Mucosa of rectum (tissue), 2 donors: ENCODE measurements around the gene PLOD2.

Experiments
- H3K27ac ChIP-seq, 2 donors: one replicate each; pipeline ENCODE4 v1.7.0; 2013; ENCODE audit warnings: inconsistent platforms in 2 of 2, low read depth in 2 of 2, low read length in 2 of 2
- H3K27me3 ChIP-seq, 2 donors: one replicate each; pipeline ENCODE4 v1.7.0; 2013; ENCODE audit warnings: low read length in 2 of 2; ENCODE audit not compliant: control insufficient read depth in 2 of 2, insufficient read depth in 2 of 2
- H3K36me3 ChIP-seq, 2 donors: one replicate each; pipeline ENCODE4 v1.7.0; 2013; ENCODE audit warnings: low read length in 2 of 2; ENCODE audit not compliant: control insufficient read depth in 2 of 2, insufficient read depth in 2 of 2
- H3K4me1 ChIP-seq, 2 donors: one replicate each; pipeline ENCODE4 v1.7.0; 2013; ENCODE audit warnings: low read length in 2 of 2, mild to moderate bottlenecking in 1 of 2; ENCODE audit not compliant: control insufficient read depth in 2 of 2, insufficient read depth in 2 of 2
- H3K4me3 ChIP-seq, 2 donors: one replicate each; pipeline ENCODE4 v1.7.0; 2013; ENCODE audit warnings: low read length in 2 of 2
- H3K9ac ChIP-seq, 2 donors: one replicate each; pipeline ENCODE4 v1.7.0; 2013; ENCODE audit warnings: low read length in 2 of 2, low read depth in 1 of 2, mild to moderate bottlenecking in 1 of 2
- H3K9me3 ChIP-seq, 2 donors: one replicate each; pipeline ENCODE4 v1.7.0; 2013; ENCODE audit warnings: low read length in 2 of 2; ENCODE audit not compliant: control insufficient read depth in 2 of 2
- donor health status: healthy.
- donor health status: Normal muscosa, but diverticular disease.

PLOD2 gene

DNA sequence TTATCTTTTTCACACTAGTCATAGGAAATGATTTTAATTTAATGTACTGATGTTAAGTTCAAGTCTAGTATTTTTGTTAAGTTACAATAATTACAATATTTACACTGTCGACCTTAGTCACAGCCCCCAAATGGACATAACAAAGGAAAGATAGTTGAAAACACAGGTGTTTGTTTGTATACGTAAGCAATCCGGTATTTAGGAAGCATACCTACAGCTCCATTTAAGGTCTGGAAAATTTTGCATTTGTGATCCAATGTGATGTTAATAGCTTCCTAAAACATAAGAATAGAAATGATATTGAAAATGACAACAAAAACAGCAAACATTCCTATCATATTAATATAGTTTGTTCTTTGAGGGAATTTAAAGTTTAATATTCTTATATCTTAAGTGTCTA is 56.9 kb downstream of the PLOD2 start:
- no peaks in the 10 kb centered on the region for H3K9me3 ChIP-seq
- H3K9ac ChIP-seq = no peak overlapping the region
- H3K27ac ChIP-seq = no peak overlapping the region
- no peak overlapping the region for H3K4me3 ChIP-seq
- no peaks in the 10 kb centered on the region for H3K4me1 ChIP-seq
- H3K36me3 ChIP-seq = peaks cover 4 to 5% of the 10 kb centered on the region in 2 donors
- no peaks in the 10 kb centered on the region for H3K27me3 ChIP-seq

DNA sequence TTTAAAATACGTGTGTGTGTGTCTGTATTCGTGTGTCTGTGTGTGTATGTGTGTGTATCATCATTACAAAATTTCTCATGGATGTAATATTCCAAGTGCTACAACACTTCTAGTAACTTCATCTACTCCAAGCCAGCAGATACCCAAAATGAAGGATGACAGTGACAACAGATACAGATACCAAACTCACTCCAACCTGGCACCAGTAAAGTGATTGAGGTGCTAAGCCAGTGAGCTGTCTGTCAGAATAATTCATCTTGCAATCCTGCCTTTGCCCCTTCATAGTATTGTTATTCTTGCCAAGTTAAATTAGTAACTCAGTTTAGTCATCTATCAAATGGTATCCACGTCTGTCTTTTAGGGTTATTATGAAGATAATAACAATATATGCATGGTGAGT is 58.1 kb downstream of the PLOD2 start:
- Histone ChIP-seq H3K4me3 (no peak overlapping the region), H3K4me1 (no peaks in the 10 kb centered on the region), H3K9ac (no peak overlapping the region), H3K9me3 (no peaks in the 10 kb centered on the region), H3K36me3 (peaks cover 4 to 6% of the 10 kb centered on the region in 2 donors), H3K27me3 (no peaks in the 10 kb centered on the region), H3K27ac (no peak overlapping the region)

DNA sequence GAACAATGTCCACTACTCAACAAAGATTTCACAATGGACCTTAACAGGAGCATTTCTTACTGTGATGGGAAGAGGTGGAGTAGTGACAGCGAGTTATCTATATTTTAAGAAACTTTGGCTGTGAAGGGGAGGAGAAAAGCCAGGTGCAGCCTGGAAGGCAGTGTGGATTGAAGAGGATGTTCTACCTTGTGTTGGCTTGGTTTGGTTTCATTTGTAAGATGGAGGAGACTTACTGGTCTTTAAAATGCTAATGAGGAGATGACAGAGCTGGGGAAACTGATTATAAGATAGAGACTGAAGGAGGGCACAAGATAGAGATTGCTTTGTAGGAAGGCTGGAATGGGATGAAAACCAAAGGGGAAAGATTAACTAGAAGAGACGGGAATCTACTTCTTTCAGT is 59.4 kb downstream of the PLOD2 start:
- Histone ChIP-seq H3K9me3 (no peaks in the 10 kb centered on the region), H3K36me3 (peaks cover 4 to 8% of the 10 kb centered on the region in 2 donors), H3K27me3 (no peaks in the 10 kb centered on the region), H3K4me1 (no peaks in the 10 kb centered on the region), H3K27ac (no peak overlapping the region), H3K9ac (no peak overlapping the region), H3K4me3 (no peak overlapping the region)

DNA sequence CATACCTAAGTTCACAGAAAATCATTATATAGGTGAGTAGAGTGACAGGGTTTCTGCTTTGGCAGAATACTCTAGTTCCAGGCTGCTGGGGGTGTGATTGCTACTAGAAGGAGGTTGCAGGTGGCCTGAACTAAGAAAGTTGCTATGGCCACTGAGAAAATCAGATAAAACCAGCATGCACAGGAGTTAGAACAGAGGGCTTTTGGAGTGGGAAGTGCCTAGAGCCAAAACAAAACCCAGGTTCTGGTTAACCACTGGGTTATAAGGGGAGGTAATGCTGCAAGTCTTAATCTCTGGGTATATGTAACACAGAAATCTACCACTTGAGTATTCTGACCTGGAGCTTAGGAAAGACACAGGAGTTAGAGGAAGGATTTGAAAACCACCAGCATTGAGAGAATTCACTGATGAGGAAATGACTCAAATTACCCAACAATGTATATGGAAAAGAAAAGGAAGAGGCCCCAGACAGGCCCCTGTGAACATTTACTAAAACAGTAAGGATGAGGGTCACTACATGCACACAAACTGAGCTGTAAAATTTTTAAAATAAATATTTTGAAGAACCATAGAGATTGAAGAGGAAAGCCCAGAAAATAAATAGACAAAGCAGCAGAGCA is 60.0 kb downstream of the PLOD2 start:
- Histone ChIP-seq H3K9ac (no peak overlapping the region), H3K4me3 (no peak overlapping the region), H3K27me3 (no peaks in the 10 kb centered on the region), H3K27ac (no peak overlapping the region), H3K4me1 (no peaks in the 10 kb centered on the region), H3K9me3 (no peaks in the 10 kb centered on the region), H3K36me3 (peaks cover 4 to 8% of the 10 kb centered on the region in 2 donors)

DNA sequence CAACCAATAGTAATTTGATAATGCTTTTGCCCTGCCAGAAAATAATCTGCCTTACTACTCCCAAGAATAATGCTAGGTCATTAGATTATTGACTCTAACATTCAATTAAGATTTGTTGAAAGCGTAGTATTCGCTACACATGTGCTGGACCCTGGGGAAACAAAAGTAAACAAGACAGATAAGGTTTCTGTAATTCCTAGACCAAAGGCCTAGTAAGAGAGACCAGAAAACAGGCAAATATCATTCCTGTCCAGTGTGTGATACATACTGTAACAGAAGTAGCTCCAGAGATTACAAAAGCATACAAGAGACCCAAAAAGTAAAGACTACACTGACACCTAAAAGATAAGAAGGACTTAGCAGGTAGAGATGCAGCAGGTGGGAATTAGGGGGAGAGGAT is 60.8 kb downstream of the PLOD2 start:
- Histone ChIP-seq H3K27ac (no peak overlapping the region), H3K4me1 (no peaks in the 10 kb centered on the region), H3K9ac (no peak overlapping the region), H3K36me3 (peaks cover 4 to 8% of the 10 kb centered on the region in 2 donors), H3K9me3 (no peaks in the 10 kb centered on the region), H3K27me3 (no peaks in the 10 kb centered on the region), H3K4me3 (no peak overlapping the region)

DNA sequence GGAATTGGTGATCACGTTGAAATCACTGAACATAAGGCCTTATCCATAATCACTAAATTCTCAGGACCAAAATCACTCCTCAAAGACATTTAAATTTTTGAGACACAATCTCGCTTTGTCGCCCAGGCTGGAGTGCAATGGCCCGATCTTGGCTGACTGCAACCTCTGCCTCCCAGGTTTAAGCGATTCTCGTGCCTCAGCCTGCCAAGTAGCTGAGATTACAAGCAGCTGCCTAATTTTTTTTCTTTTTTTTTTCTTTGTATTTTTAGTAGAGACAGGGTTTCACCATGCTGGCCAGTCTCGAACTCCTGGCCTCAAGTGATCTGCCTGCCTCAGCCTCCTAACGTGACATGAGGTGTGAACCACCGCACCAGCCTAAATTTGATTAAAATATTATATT is 61.7 kb downstream of the PLOD2 start:
- H3K36me3 ChIP-seq = peaks cover 4 to 8% of the 10 kb centered on the region in 2 donors
- no peaks in the 10 kb centered on the region for H3K9me3 ChIP-seq
- no peaks in the 10 kb centered on the region for H3K27me3 ChIP-seq
- no peaks in the 10 kb centered on the region for H3K4me1 ChIP-seq
- no peak overlapping the region for H3K9ac ChIP-seq
- H3K27ac ChIP-seq = no peak overlapping the region
- no peak overlapping the region for H3K4me3 ChIP-seq

DNA sequence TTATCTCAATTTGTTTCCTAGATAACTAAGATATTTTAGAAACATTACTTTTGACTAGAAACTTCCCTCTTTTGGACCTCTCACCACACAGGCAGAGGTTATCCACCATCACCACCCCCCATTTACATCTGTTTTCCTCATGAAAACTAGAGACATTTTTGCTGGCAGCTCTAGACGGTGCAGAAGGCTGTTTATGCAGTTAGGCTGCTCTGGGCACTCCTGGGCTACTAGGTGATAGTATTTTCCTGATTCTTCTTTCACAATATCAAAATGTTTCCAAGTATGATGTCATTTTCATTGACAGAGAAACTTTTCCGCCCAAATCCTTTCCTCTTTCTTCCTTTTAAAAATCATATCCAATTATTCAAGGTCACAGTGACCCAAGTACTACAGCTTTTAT is 67.1 kb downstream of the PLOD2 start:
- H3K36me3 ChIP-seq = peaks cover 0 to 3% of the 10 kb centered on the region in 2 donors
- H3K9ac ChIP-seq = no peak overlapping the region
- H3K27me3 ChIP-seq = no peaks in the 10 kb centered on the region
- no peaks in the 10 kb centered on the region for H3K9me3 ChIP-seq
- H3K27ac ChIP-seq = no peak overlapping the region
- no peak overlapping the region for H3K4me3 ChIP-seq
- no peaks in the 10 kb centered on the region for H3K4me1 ChIP-seq

DNA sequence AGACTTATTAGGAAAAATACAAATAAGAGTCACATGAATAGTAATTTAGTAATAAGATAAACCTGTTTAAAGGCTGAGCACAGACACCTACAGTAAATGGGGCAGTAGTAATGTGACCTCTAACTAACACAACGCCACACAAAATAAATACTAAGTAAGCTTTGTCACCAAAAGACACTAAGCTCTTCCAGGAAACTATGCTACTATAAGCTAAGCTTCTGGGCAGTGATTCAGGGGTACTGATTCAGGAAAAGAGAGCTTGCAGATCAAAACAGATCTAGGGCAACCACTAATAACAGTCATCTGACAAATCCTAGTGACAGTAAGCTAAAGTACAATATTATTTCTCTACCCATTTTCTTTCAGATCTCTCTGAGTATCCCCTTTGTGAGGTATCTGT is 68.8 kb downstream of the PLOD2 start:
- H3K27ac ChIP-seq = no peak overlapping the region

DNA sequence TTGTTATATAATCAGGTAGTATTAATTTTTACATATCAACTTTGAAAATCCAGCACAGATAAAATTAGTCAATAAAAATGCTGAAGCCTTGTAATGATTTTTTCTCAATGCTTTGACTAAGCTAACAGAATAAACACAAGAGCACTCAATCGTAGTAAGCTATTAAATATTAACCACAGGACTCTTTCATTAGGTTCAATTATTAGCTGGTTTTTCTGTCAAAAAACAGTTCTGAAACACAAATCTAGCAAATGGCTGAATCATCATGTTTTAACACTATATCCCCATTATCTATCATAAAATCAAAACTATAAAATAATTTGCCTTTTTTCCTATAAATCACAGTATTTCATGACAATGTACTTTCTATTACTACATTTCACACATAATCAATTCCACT is 69.6 kb downstream of the PLOD2 start:
- Histone ChIP-seq H3K4me3 (no peak overlapping the region), H3K9ac (no peak overlapping the region), H3K27me3 (no peaks in the 10 kb centered on the region), H3K4me1 (no peaks in the 10 kb centered on the region), H3K27ac (no peak overlapping the region), H3K36me3 (no peaks in the 10 kb centered on the region), H3K9me3 (no peaks in the 10 kb centered on the region)

More for the DNA sequence above, 68.8 kb downstream of the PLOD2 start:
- Histone ChIP-seq H3K4me1 (no peaks in the 10 kb centered on the region), H3K36me3 (no peaks in the 10 kb centered on the region), H3K27me3 (no peaks in the 10 kb centered on the region), H3K9ac (no peak overlapping the region), H3K4me3 (no peak overlapping the region), H3K9me3 (no peaks in the 10 kb centered on the region)

DNA sequence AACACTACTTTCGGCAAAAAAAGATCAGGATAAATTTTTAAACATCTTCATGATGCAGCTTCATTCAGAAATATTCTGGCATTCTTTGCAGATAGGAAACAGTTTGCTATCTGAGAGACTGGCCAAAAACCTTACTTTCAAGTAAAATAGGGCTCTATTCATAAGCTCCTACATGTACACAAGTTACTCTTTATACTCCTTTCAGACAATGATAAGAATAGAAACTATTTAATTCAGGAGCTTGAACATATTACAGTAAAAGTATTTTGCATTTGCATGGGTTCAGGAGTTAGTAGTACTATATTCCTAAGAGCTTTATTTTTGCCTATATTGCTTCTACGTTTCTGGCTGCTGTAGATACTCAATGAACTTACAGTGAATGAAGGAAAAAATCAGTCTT is 70.5 kb downstream of the PLOD2 start:
- Histone ChIP-seq H3K9ac (no peak overlapping the region), H3K9me3 (no peaks in the 10 kb centered on the region), H3K27ac (no peak overlapping the region), H3K27me3 (no peaks in the 10 kb centered on the region), H3K4me1 (no peaks in the 10 kb centered on the region), H3K36me3 (no peaks in the 10 kb centered on the region), H3K4me3 (no peak overlapping the region)

DNA sequence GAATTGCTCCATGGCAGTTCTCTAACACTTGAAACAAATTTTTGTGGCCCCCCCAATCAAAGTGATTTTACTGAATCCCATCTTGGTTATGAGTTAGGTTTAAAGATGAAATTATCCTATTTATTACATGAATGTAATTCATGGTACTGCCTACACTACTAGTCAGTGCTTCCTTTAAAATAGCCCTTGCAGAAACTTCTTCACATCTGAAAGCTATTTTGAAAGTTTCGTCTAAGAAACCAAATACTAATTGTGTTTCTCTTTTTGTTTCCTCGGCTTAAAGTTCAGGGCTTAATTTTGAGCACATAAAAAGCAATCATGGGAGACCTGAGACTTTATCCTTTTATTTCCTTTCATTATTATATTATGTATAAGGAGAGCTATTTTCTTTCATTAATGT is 72.1 kb downstream of the PLOD2 start:
- Histone ChIP-seq H3K4me3 (no peak overlapping the region), H3K4me1 (no peaks in the 10 kb centered on the region), H3K27ac (no peak overlapping the region), H3K9me3 (no peaks in the 10 kb centered on the region), H3K36me3 (no peaks in the 10 kb centered on the region), H3K9ac (no peak overlapping the region), H3K27me3 (no peaks in the 10 kb centered on the region)
